Endothelial cell of umbilical vein (primary cell): ENCODE data around the gene MCTP1. TPM values are rescaled to one million over a fixed set of nuclear protein-coding genes. Genes with fewer than 3 reads are reported as not detected.

Experiments used
- BruUV-seq: library from RNA; stranded (reverse); fragments of 400-500 nt; replicated peaks from 2 replicates; lab custom pipeline; 2021; lab: Mats Ljungman, UMichigan
- CTCF ChIA-PET: fragments of 300-600, 350-600 bp; sonication (Branson Sonifier 250); formaldehyde crosslinking; loops from one replicate; lab custom pipeline; 2021; ENCODE audit warnings: antibody characterized with exemption, inconsistent platforms; lab: Charles Lee
- POLR2A ChIA-PET: fragments of 300-600, 350-600 bp; sonication (Branson Sonifier 250); formaldehyde crosslinking; loops from one replicate; lab custom pipeline; 2021; ENCODE audit warnings: antibody characterized with exemption, inconsistent platforms; lab: Charles Lee
- DNase-seq: peaks from one replicate; pipeline ENCODE4 v3.0.0-alpha.2; 2011; ENCODE audit warnings: low read depth, low spot score
- FAIRE-seq: peaks from 2 replicates; lab custom pipeline; 2011; peaks lifted over from hg19 to GRCh38; lab: Jason Lieb, UNC
- H2AFZ ChIP-seq: 2 replicates; pipeline ENCODE4 v1.6.0; 2012; ENCODE audit warnings: low read depth, low read length, control low read depth, inconsistent platforms
- H3K27ac ChIP-seq: 2 replicates; pipeline ENCODE4 v1.5.1; 2011; ENCODE audit warnings: low read depth, mild to moderate bottlenecking, control low read depth, low read length, moderate library complexity; ENCODE audit not compliant: insufficient read depth
- H3K27me3 ChIP-seq, 2 experiments: 2 replicates each; pipeline versions ENCODE4 v1.6.0 to v1.6.1; 2011; ENCODE audit warnings: low read length in 2 of 2, mixed read lengths in 1 of 2; ENCODE audit not compliant: control insufficient read depth in 2 of 2, insufficient read depth in 2 of 2
- H3K36me3 ChIP-seq, 2 experiments: 2 replicates in 1 of 2; 3 replicates in 1 of 2; pipeline ENCODE4 v1.5.1; 2011; ENCODE audit warnings: low read length in 2 of 2, mild to moderate bottlenecking in 1 of 2, moderate library complexity in 1 of 2; ENCODE audit not compliant: control insufficient read depth in 2 of 2, insufficient read depth in 2 of 2; ENCODE audit errors: extremely low read depth in 1 of 2
- H3K4me1 ChIP-seq: 3 replicates; pipeline ENCODE4 v1.5.1; 2011; ENCODE audit warnings: mild to moderate bottlenecking, low read length; ENCODE audit not compliant: control insufficient read depth, insufficient read depth; ENCODE audit errors: extremely low read depth
- H3K4me2 ChIP-seq: 2 replicates; pipeline ENCODE4 v1.6.1; 2011; ENCODE audit warnings: low read length, control low read depth, mixed read lengths; ENCODE audit not compliant: insufficient read depth
- H3K4me3 ChIP-seq, 3 experiments: fragments of 200-600 bp in 1 of 3; sonication (generic), shearing (Covaris generic) in 1 of 3; replicated peaks in 1 of 3; 2 replicates each; pipeline ENCODE4 v1.5.1; 2011 to 2016; ENCODE audit warnings: control low read depth in 3 of 3, low read length in 3 of 3, mild to moderate bottlenecking in 2 of 3, inconsistent platforms in 1 of 3, low read depth in 1 of 3, moderate library complexity in 1 of 3; ENCODE audit not compliant: insufficient read depth in 1 of 3
- H3K79me2 ChIP-seq: 2 replicates; pipeline ENCODE4 v1.6.0; 2012; ENCODE audit warnings: low read length, inconsistent platforms; ENCODE audit not compliant: control insufficient read depth, insufficient read depth
- H3K9ac ChIP-seq: replicated peaks from 2 replicates; pipeline ENCODE3; 2011; ENCODE audit warnings: low read length, control low read depth; ENCODE audit not compliant: insufficient read depth; ENCODE audit errors: extremely low read depth
- H3K9me1 ChIP-seq: replicated peaks from 3 replicates; pipeline ENCODE4 v1.6.0; 2011; ENCODE audit warnings: mild to moderate bottlenecking, low read length; ENCODE audit not compliant: control insufficient read depth, insufficient read depth; ENCODE audit errors: extremely low read depth
- H3K9me3 ChIP-seq: replicated peaks from 2 replicates; pipeline ENCODE4 v1.5.1; 2012; ENCODE audit warnings: low read length, inconsistent platforms; ENCODE audit not compliant: control insufficient read depth, insufficient read depth
- H4K20me1 ChIP-seq: replicated peaks from 2 replicates; pipeline ENCODE3; 2011; ENCODE audit warnings: mild to moderate bottlenecking, low read length; ENCODE audit not compliant: control insufficient read depth, insufficient read depth; ENCODE audit errors: extremely low read depth
- CTCF ChIP-seq, 2 donors: IDR thresholded peaks; 1 replicate in 1 of 2; 2 replicates in 1 of 2; pipeline ENCODE4 v1.5.1; 2011; ENCODE audit warnings: low read length in 2 of 2, mild to moderate bottlenecking in 2 of 2, moderate library complexity in 2 of 2, control low read depth in 1 of 2, inconsistent platforms in 1 of 2, low read depth in 1 of 2; ENCODE audit not compliant: insufficient read depth in 1 of 2; ENCODE audit errors: extremely low read depth in 1 of 2
- EZH2 ChIP-seq: IDR thresholded peaks from 2 replicates; pipeline ENCODE4 v1.6.1; 2012; ENCODE audit warnings: borderline replicate concordance, low read depth, mild to moderate bottlenecking, moderate library complexity, low read length, inconsistent platforms; ENCODE audit not compliant: severe bottlenecking
- FOS ChIP-seq: IDR thresholded peaks from 2 replicates; pipeline ENCODE4 v1.6.1; 2011; ENCODE audit warnings: mild to moderate bottlenecking, low read length, moderate library complexity, borderline replicate concordance; ENCODE audit not compliant: insufficient read depth
- GATA2 ChIP-seq: IDR thresholded peaks from 2 replicates; pipeline ENCODE4 v1.7.0; 2011; ENCODE audit warnings: low read depth, mild to moderate bottlenecking, moderate library complexity, mixed read lengths, low read length; ENCODE audit not compliant: insufficient read length, insufficient read depth
- JUN ChIP-seq: IDR thresholded peaks from 2 replicates; pipeline ENCODE4 v1.6.1; 2011; ENCODE audit warnings: borderline replicate concordance, low read depth; ENCODE audit not compliant: insufficient read length, insufficient read depth
- MAX ChIP-seq: IDR thresholded peaks from 2 replicates; pipeline ENCODE4 v1.6.1; 2011; ENCODE audit not compliant: insufficient read depth, insufficient read length
- MYC ChIP-seq: IDR thresholded peaks from one replicate; pipeline ENCODE4 v1.6.1; 2011; ENCODE audit warnings: mild to moderate bottlenecking, low read depth, low read length
- POLR2A ChIP-seq: IDR thresholded peaks from 2 replicates; pipeline ENCODE4 v1.6.1; 2012; ENCODE audit warnings: low read depth, mild to moderate bottlenecking, control low read depth, low read length
- POLR2AphosphoS5 ChIP-seq: IDR thresholded peaks from 2 replicates; pipeline ENCODE4 v1.6.1; 2012; ENCODE audit warnings: low read depth, mild to moderate bottlenecking, control low read depth, low read length, moderate library complexity; ENCODE audit not compliant: insufficient read depth
- dilution Hi-C: fragments of 300-500 bp; cut with MboI; formaldehyde crosslinking; loops from one replicate; pipeline ENCODE4 v1.15.0; 2019; ENCODE audit warnings: low sequenced_read_pairs; ENCODE audit not compliant: extremely low pct_ligation_motif_present
- intact Hi-C: fragments of 100-400 bp; cut with micrococcal nuclease; formaldehyde crosslinking; loops from one replicate; pipeline ENCODE4 v1.10.0; 2022
- polyA plus RNA-seq, 4 experiments: library from polyadenylated mRNA; depleted of rRNA in 3 of 4; stranded (reverse) in 3 of 4; unstranded in 1 of 4; fragments of >200 nt; gene quantifications; 2 replicates each; pipeline versions ENCODE4 v1.2.1 to v1.2.3, GENCODE V29; 2011 to 2012; ENCODE audit warnings: missing spikeins in 1 of 4
- total RNA-seq: library from RNA; stranded (reverse); gene quantifications from 2 replicates; pipeline ENCODE4 v1.2.3, GENCODE V29; 2021

Gene MCTP1
- total and polyA plus RNA-seq, 2 donors (not counting 3 experiments of a cell fraction or from before 2014, with no cell fraction given): 79.3 to 203 TPM

GRCh38 chr5:94920570-94920969 is 364.3 kb downstream of the MCTP1 start:
- Histone ChIP-seq H4K20me1 (no peaks in the 10 kb centered on the region), H3K79me2 (no peaks in the 10 kb centered on the region), H3K27ac (no peak overlapping the region), H3K9ac (no peak overlapping the region), H3K27me3 (no peaks in the 10 kb centered on the region), H3K36me3 (peaks cover 0 to 6% of the 10 kb centered on the region in 2 experiments), H3K9me3 (no peaks in the 10 kb centered on the region), H3K4me1 (no peaks in the 10 kb centered on the region), H3K9me1 (peaks cover 2% of the 10 kb centered on the region), H3K4me2 (no peak overlapping the region), H2AFZ (no peak overlapping the region), H3K4me3 (no peak overlapping the region)
- no TSS peak for BruUV-seq
- CTCF ChIA-PET: no interaction called here
- TF ChIP-seq CTCF (IDR thresholded peaks at IDR 0.05; ENCODE audit: extremely low read depth in 1 of 2, insufficient read depth in 1 of 2, low read depth in 1 of 2, low read length in 2 of 2): no peak
- TF ChIP-seq MYC: no peak
- no peak for TF ChIP-seq POLR2AphosphoS5
- TF ChIP-seq MAX: no peak
- TF ChIP-seq FOS: no peak
- TF ChIP-seq GATA2: no peak
- TF ChIP-seq EZH2: no peak
- no peak for TF ChIP-seq JUN
- TF ChIP-seq POLR2A: no peak
- FAIRE-seq: no peak
- no peak for DNase-seq
- dilution Hi-C loops (no loop called here), intact Hi-C loops (no loop called here)
- POLR2A ChIA-PET: no interaction called here
